Transverse colon (tissue), 4 donors: ENCODE data around the gene MEIKIN. TPM values are rescaled to one million over a fixed set of nuclear protein-coding genes. Genes with fewer than 3 reads are reported as not detected.

Experiments
- DNase-seq: peaks from one replicate; pipeline ENCODE4 v3.0.0-alpha.2; 2019
- H3K27ac ChIP-seq, 4 donors: fragments of 200-600 bp; sonication (generic); 2 replicates each; pipeline ENCODE4 v1.5.1; 2016 to 2018; ENCODE audit warnings: inconsistent platforms in 4 of 4
- H3K27me3 ChIP-seq: fragments of 200-600 bp; sonication (generic); 2 replicates; pipeline ENCODE4 v1.5.1; 2017; ENCODE audit warnings: inconsistent platforms
- H3K36me3 ChIP-seq, 4 donors: fragments of 200-600 bp; sonication (generic); 2 replicates each; pipeline ENCODE4 v1.5.1; 2017 to 2019; ENCODE audit warnings: inconsistent platforms in 4 of 4
- H3K4me1 ChIP-seq, 4 donors: fragments of 200-600 bp; sonication (generic); 2 replicates each; pipeline ENCODE4 v1.5.1; 2017 to 2020; ENCODE audit warnings: inconsistent platforms in 4 of 4
- H3K4me3 ChIP-seq, 4 donors: fragments of 200-600 bp; sonication (generic); 1 replicate in 1 of 4; 2 replicates in 3 of 4; pipeline versions ENCODE4 v1.5.1 to v1.6.1; 2017 to 2019; ENCODE audit warnings: inconsistent platforms in 4 of 4
- H3K9me3 ChIP-seq, 2 donors: fragments of 200-600 bp; sonication (generic); 2 replicates each; pipeline ENCODE4 v1.5.1; 2017 to 2019; ENCODE audit warnings: inconsistent platforms in 2 of 2
- CTCF ChIP-seq, 5 experiments: fragments of 200-600 bp in 3 of 5; fragments of 450-650 bp in 2 of 5; sonication (generic) in 3 of 5; IDR thresholded peaks; 1 replicate in 2 of 5; 2 replicates in 3 of 5; pipeline ENCODE4 v1.5.1; 2016 to 2017; ENCODE audit warnings: antibody characterized with exemption in 5 of 5, inconsistent platforms in 3 of 5, mild to moderate bottlenecking in 2 of 5, moderate library complexity in 1 of 5
- EP300 ChIP-seq: sonication (generic); formaldehyde crosslinking; IDR thresholded peaks from one replicate; pipeline ENCODE4 v1.6.1; 2017; ENCODE audit warnings: antibody characterized with exemption, low read depth
- POLR2A ChIP-seq: fragments of 450-650 bp; IDR thresholded peaks from one replicate; pipeline ENCODE4 v1.6.1; 2016; ENCODE audit warnings: antibody characterized with exemption, mild to moderate bottlenecking, moderate library complexity
- POLR2AphosphoS5 ChIP-seq, 3 donors: sonication (generic); formaldehyde crosslinking; IDR thresholded peaks; one replicate each; pipeline ENCODE4 v1.6.1; 2016; ENCODE audit warnings: antibody characterized with exemption in 3 of 3
- WGBS, 2 donors: methylation state at CpG; one replicate each; pipeline ENCODE4 v1.1.5; 2018; ENCODE audit warnings: low coverage in 1 of 2; 5-methylcytosine and 5-hydroxymethylcytosine counted together
- in situ Hi-C, 4 donors: fragments of 200-750 bp; cut with MboI; loops; one replicate each; pipeline versions ENCODE4 v1.15.0 to v1.15.1; 2017; ENCODE audit warnings: low sequenced_read_pairs in 3 of 4, low pct_ligation_motif_present in 1 of 4, low pct_unique_long_range_greater_than_20kb in 1 of 4
- intact Hi-C: fragments of 100-400 bp; cut with DNase I; formaldehyde crosslinking; loops from one replicate; pipeline ENCODE4 v1.15.1; 2023; ENCODE audit warnings: low total_unique reads
- total RNA-seq, 4 donors: library from RNA; depleted of rRNA; stranded (reverse); fragments of >200 nt; gene quantifications; one replicate each; pipeline ENCODE4 v1.1.0, GENCODE V29; 2016

MEIKIN gene
- total RNA-seq, 4 donors from 2014 or later: not detected

- no peak for TF ChIP-seq POLR2AphosphoS5 (IDR thresholded peaks at IDR 0.05)
- TF ChIP-seq CTCF (IDR thresholded peaks at IDR 0.05): no peak
- no peak for TF ChIP-seq POLR2A
- TF ChIP-seq EP300: no peak
- no peak overlapping the region for H3K4me3 ChIP-seq
- H3K27me3 ChIP-seq: no peaks in the 10 kb centered on the region
- H3K27ac ChIP-seq: no peak overlapping the region
- intact Hi-C loops (no loop called here), in situ Hi-C loops (no loop called here)
- H3K4me1 ChIP-seq: no peaks in the 10 kb centered on the region
- no peaks in the 10 kb centered on the region for H3K36me3 ChIP-seq
- no peaks in the 10 kb centered on the region for H3K9me3 ChIP-seq
- DNase-seq: no peak
These were observed 8.5 kb upstream of the MEIKIN start for GRCh38 chr5:131953969-131954368.

GRCh38 chr5:131952301-131952857 is 6.9 kb upstream of the MEIKIN start:
- 69 to 78% methylated on average over 3 of the region's 3 CpGs for WGBS, 2 donors
- TF ChIP-seq POLR2A (no peak), CTCF (IDR thresholded peaks at IDR 0.05) (no peak)
- DNase-seq: no peak
- Histone ChIP-seq H3K9me3 (no peaks in the 10 kb centered on the region), H3K4me1 (no peaks in the 10 kb centered on the region), H3K4me3 (no peak overlapping the region), H3K27ac (no peak overlapping the region), H3K27me3 (no peaks in the 10 kb centered on the region), H3K36me3 (no peaks in the 10 kb centered on the region)
- in situ Hi-C loops: no loop called here
- intact Hi-C loops: no loop called here

GRCh38 chr5:131950706-131951105 is 5.2 kb upstream of the MEIKIN start:
- DNase-seq: no peak
- in situ Hi-C loops (no loop called here), intact Hi-C loops (no loop called here)
- TF ChIP-seq CTCF (IDR thresholded peaks at IDR 0.05): no peak
- TF ChIP-seq POLR2AphosphoS5 (IDR thresholded peaks at IDR 0.05): no peak
- Histone ChIP-seq H3K27ac (no peak overlapping the region), H3K9me3 (no peaks in the 10 kb centered on the region), H3K27me3 (no peaks in the 10 kb centered on the region), H3K36me3 (no peaks in the 10 kb centered on the region), H3K4me3 (no peak overlapping the region), H3K4me1 (no peaks in the 10 kb centered on the region)
- 86 to 100% methylated on average over 1 of the region's 1 CpG for WGBS, 2 donors

GRCh38 chr5:131947445-131947844 is 2.0 kb upstream of the MEIKIN start:
- TF ChIP-seq POLR2A (no peak), POLR2AphosphoS5 (IDR thresholded peaks at IDR 0.05) (no peak), EP300 (no peak), CTCF (IDR thresholded peaks at IDR 0.05) (no peak)
- H3K4me3 ChIP-seq: no peak overlapping the region

More at GRCh38 chr5:131947445-131947844, 2.0 kb upstream of the MEIKIN start:
- Histone ChIP-seq H3K27me3 (no peaks in the 10 kb centered on the region), H3K9me3 (no peaks in the 10 kb centered on the region), H3K36me3 (no peaks in the 10 kb centered on the region), H3K4me1 (no peaks in the 10 kb centered on the region), H3K27ac (no peak overlapping the region)
- WGBS, 2 donors: 39 to 48% methylated on average over 2 of the region's 2 CpGs
- no peak for DNase-seq
- in situ Hi-C loops: no loop called here
- intact Hi-C loops: no loop called here
